IMR-90 (cell line): Measurements from ENCODE around the gene DNAH6. TPM values are rescaled to one million over a fixed set of nuclear protein-coding genes. Genes with fewer than 3 reads are reported as not detected.

ENCODE experiments used
- ATAC-seq: fragments of 200-7000 bp; cut with Tn5 transposase; 2 replicates; pipeline ENCODE4 v1.9.1; 2020; ENCODE audit warnings: low read depth, mild to moderate bottlenecking, moderate library complexity
- BruUV-seq: library from RNA; stranded (reverse); fragments of 400-500 nt; replicated peaks from 2 replicates; lab custom pipeline; 2021; lab: Mats Ljungman, UMichigan
- CTCF ChIA-PET: fragments of 300-600 bp; formaldehyde crosslinking; extraction: SDS; loops from one replicate; lab custom pipeline; 2021; ENCODE audit warnings: antibody characterized with exemption; lab: Yijun Ruan, JAX
- POLR2A ChIA-PET: fragments of 300-600 bp; sonication (Branson Sonifier 250); formaldehyde crosslinking; loops from one replicate; lab custom pipeline; 2022; ENCODE audit warnings: antibody characterized with exemption; ENCODE audit not compliant: unreplicated experiment; lab: Charles Lee
- DNase-seq: peaks from one replicate; pipeline ENCODE4 v3.0.0; 2013
- H2AFZ ChIP-seq: replicated peaks from 2 replicates; pipeline ENCODE3; 2013; ENCODE audit warnings: low read length, mild to moderate bottlenecking; ENCODE audit not compliant: poor library complexity
- H2AK5ac ChIP-seq: 2 replicates; pipeline ENCODE4 v1.6.1; 2013; ENCODE audit warnings: low read depth, low read length, inconsistent platforms
- H2AK9ac ChIP-seq: replicated peaks from 2 replicates; pipeline ENCODE3; 2013; ENCODE audit warnings: mild to moderate bottlenecking, low read depth, low read length, moderate library complexity; ENCODE audit not compliant: poor library complexity
- H2BK120ac ChIP-seq: 2 replicates; pipeline ENCODE4 v1.6.1; 2013; ENCODE audit warnings: low read depth, low read length, inconsistent platforms
- H2BK15ac ChIP-seq: 3 replicates; pipeline ENCODE4 v1.6.1; 2013; ENCODE audit warnings: low read depth, low read length, inconsistent platforms
- H2BK20ac ChIP-seq: 2 replicates; pipeline ENCODE4 v1.6.1; 2013; ENCODE audit warnings: low read depth, mild to moderate bottlenecking, inconsistent platforms, low read length, moderate library complexity
- H2BK5ac ChIP-seq: 2 replicates; pipeline ENCODE4 v1.6.1; 2013; ENCODE audit warnings: mild to moderate bottlenecking, low read depth, low read length, inconsistent platforms; ENCODE audit not compliant: poor library complexity, severe bottlenecking
- H3K14ac ChIP-seq: replicated peaks from 2 replicates; pipeline ENCODE4 v1.6.1; 2013; ENCODE audit warnings: low read depth, low read length, inconsistent platforms
- H3K18ac ChIP-seq: 2 replicates; pipeline ENCODE4 v1.6.1; 2013; ENCODE audit warnings: low read depth, low read length, control low read depth
- H3K23ac ChIP-seq: 2 replicates; pipeline ENCODE4 v1.6.1; 2013; ENCODE audit warnings: low read depth, low read length, inconsistent platforms
- H3K27ac ChIP-seq: 2 replicates; pipeline ENCODE4 v1.5.1; 2013; ENCODE audit warnings: mild to moderate bottlenecking, control low read depth, low read length; ENCODE audit not compliant: insufficient read depth
- H3K27me3 ChIP-seq: 2 replicates; pipeline ENCODE4 v1.6.1; 2013; ENCODE audit warnings: low read length; ENCODE audit not compliant: control insufficient read depth, insufficient read depth
- H3K36me3 ChIP-seq: 2 replicates; pipeline ENCODE4 v1.6.1; 2013; ENCODE audit warnings: low read length, mixed read lengths; ENCODE audit not compliant: control insufficient read depth, insufficient read depth
- H3K4ac ChIP-seq: 2 replicates; pipeline ENCODE4 v1.6.1; 2013; ENCODE audit warnings: low read depth, low read length, inconsistent platforms
- H3K4me1 ChIP-seq: 2 replicates; pipeline ENCODE4 v1.6.1; 2013; ENCODE audit warnings: low read length, mixed read lengths; ENCODE audit not compliant: control insufficient read depth, insufficient read depth
- H3K4me2 ChIP-seq: 2 replicates; pipeline ENCODE4 v1.6.1; 2013; ENCODE audit warnings: low read depth, mild to moderate bottlenecking, control low read depth, low read length, moderate library complexity
- H3K4me3 ChIP-seq: 2 replicates; pipeline ENCODE4 v1.5.1; 2013; ENCODE audit warnings: low read depth, mild to moderate bottlenecking, control low read depth, low read length, moderate library complexity; ENCODE audit not compliant: insufficient read depth
- H3K56ac ChIP-seq: 2 replicates; pipeline ENCODE4 v1.6.1; 2013; ENCODE audit warnings: low read length, inconsistent platforms; ENCODE audit not compliant: insufficient read depth; ENCODE audit errors: extremely low read depth
- H3K79me1 ChIP-seq, 2 experiments: 2 replicates each; pipeline ENCODE4 v1.6.1; 2013; ENCODE audit warnings: low read length in 2 of 2, inconsistent platforms in 1 of 2, low read depth in 1 of 2
- H3K9ac ChIP-seq: 2 replicates; pipeline ENCODE4 v1.6.1; 2013; ENCODE audit warnings: low read depth, low read length, control low read depth
- H3K9me1 ChIP-seq: 2 replicates; pipeline ENCODE4 v1.6.1; 2013; ENCODE audit warnings: low read length, inconsistent platforms; ENCODE audit not compliant: insufficient read depth
- H3K9me3 ChIP-seq: 2 replicates; pipeline ENCODE4 v1.6.1; 2013; ENCODE audit warnings: low read length; ENCODE audit not compliant: control insufficient read depth, insufficient read depth
- H4K20me1 ChIP-seq: 2 replicates; pipeline ENCODE4 v1.6.1; 2013; ENCODE audit warnings: low read length, inconsistent platforms; ENCODE audit not compliant: insufficient read depth
- H4K5ac ChIP-seq: 2 replicates; pipeline ENCODE4 v1.6.1; 2013; ENCODE audit warnings: mild to moderate bottlenecking, low read depth, low read length, control low read depth
- H4K8ac ChIP-seq, 2 experiments: 2 replicates each; pipeline ENCODE4 v1.6.1; 2013; ENCODE audit warnings: low read depth in 2 of 2, low read length in 2 of 2, control low read depth in 1 of 2, inconsistent platforms in 1 of 2
- H4K91ac ChIP-seq: 2 replicates; pipeline ENCODE4 v1.6.1; 2013; ENCODE audit warnings: low read depth, low read length, inconsistent platforms; ENCODE audit not compliant: insufficient read depth
- MAFK ChIP-seq: IDR thresholded peaks from 2 replicates; pipeline ENCODE4 v1.6.1; 2012; ENCODE audit warnings: low read depth, low read length, improper control_type of control experiment
- MAZ ChIP-seq: IDR thresholded peaks from 2 replicates; pipeline ENCODE4 v1.6.1; 2012; ENCODE audit warnings: low read depth, mild to moderate bottlenecking, low read length, improper control_type of control experiment, moderate library complexity, borderline replicate concordance
- POLR2A ChIP-seq: IDR thresholded peaks from 2 replicates; pipeline ENCODE4 v1.6.1; 2012; ENCODE audit warnings: mild to moderate bottlenecking, low read depth, low read length
- WGBS, 2 experiments: methylation state at CpG; one replicate each; pipeline versions ENCODE4 v1.1.5 to v1.1.7; 2013; ENCODE audit warnings: missing lambda C conversion rate in 2 of 2; ENCODE audit not compliant: insufficient read length in 1 of 2; ENCODE audit errors: extremely low coverage in 2 of 2; 5-methylcytosine and 5-hydroxymethylcytosine counted together
- dilution Hi-C: fragments of 300-500 bp; cut with HindIII; formaldehyde crosslinking; loops from one replicate; pipeline ENCODE4 v1.14.3; 2018; ENCODE audit warnings: low sequenced_read_pairs; ENCODE audit not compliant: unreplicated experiment
- in situ Hi-C: fragments of 300-500 bp; cut with MboI; formaldehyde crosslinking; loops from 3 replicates; pipeline ENCODE4 v1.14.3; 2019; ENCODE audit warnings: low sequenced_read_pairs, inconsistent platforms, mixed read lengths
- intact Hi-C: fragments of 100-400 bp; cut with micrococcal nuclease; formaldehyde crosslinking; loops from 2 replicates; pipeline ENCODE4 v1.10.0; 2022
- polyA plus RNA-seq, 3 experiments: library from polyadenylated mRNA; depleted of rRNA; stranded (reverse); fragments of >200 nt; gene quantifications; 2 replicates each; pipeline ENCODE4 v1.2.3, GENCODE V29; 2012; ENCODE audit warnings: low replicate concordance in 1 of 3
- total RNA-seq: library from RNA; depleted of rRNA; stranded (reverse); fragments of >200 nt; gene quantifications from 2 replicates; pipeline ENCODE4 v1.2.3, GENCODE V29; 2012

The DNAH6 gene
- total and polyA plus RNA-seq, 2 of the 4 experiments (the other 2 are of a cell fraction): under 0.01 to 0.07 TPM

GRCh38 chr2:84731185-84731584, 214.9 kb downstream of the DNAH6 start:
- Histone ChIP-seq H3K23ac (no peak overlapping the region), H3K9ac (no peak overlapping the region), H2AK9ac (no peak overlapping the region), H3K18ac (no peak overlapping the region), H4K20me1 (no peaks in the 10 kb centered on the region), H3K9me1 (no peaks in the 10 kb centered on the region), H2AFZ (peak overlapping the region; percentile 46), H3K4me3 (no peak overlapping the region), H3K79me1 (no peaks in the 10 kb centered on the region), H3K4me1 (no peaks in the 10 kb centered on the region), H4K5ac (no peak overlapping the region), H2BK15ac (no peak overlapping the region), H2AK5ac (no peak overlapping the region), H3K56ac (no peak overlapping the region), H2BK120ac (no peak overlapping the region), H3K4ac (no peak overlapping the region), H4K91ac (no peak overlapping the region), H3K27ac (no peak overlapping the region), H2BK5ac (no peak overlapping the region), H3K27me3 (no peaks in the 10 kb centered on the region; the same call in 1 of the 2 replicates), H3K36me3 (no peaks in the 10 kb centered on the region), H3K4me2 (no peak overlapping the region), H2BK20ac (no peak overlapping the region), H3K14ac (no peak overlapping the region), H3K9me3 (no peaks in the 10 kb centered on the region), H4K8ac (no peak overlapping the region)
- no CpG with 5 or more reads among the region's 3 CpGs for WGBS, 2 experiments
- intact Hi-C loops: no loop called here
- in situ Hi-C loops: no loop called here
- no TSS peak for BruUV-seq
- CTCF ChIA-PET: no interaction called here
- ATAC-seq: no peak
- no peak for DNase-seq
- no peak for TF ChIP-seq POLR2A
- TF ChIP-seq MAFK: no peak
- TF ChIP-seq MAZ: no peak
- POLR2A ChIA-PET: no interaction called here
- dilution Hi-C loops: no loop called here
